ENCODE data around the gene ZCCHC3. TPM values are rescaled to one million over a fixed set of nuclear protein-coding genes. Genes with fewer than 3 reads are reported as not detected.

Gene ZCCHC3
- total and polyA plus RNA-seq, 8 donors: 6.2 to 59.1 (median 13.4) TPM

GRCh38 chr20:301886-302848 is 4.8 kb downstream of the ZCCHC3 start:
- Histone ChIP-seq H3K4me3 (peak overlapping the region in 1 of 4 donors; percentile 81), H3K36me3 (no peaks in the 10 kb centered on the region), H3K9me3 (no peaks in the 10 kb centered on the region), H3K27ac (no peak overlapping the region), H3K27me3 (no peaks in the 10 kb centered on the region), H3K4me1 (peaks cover 23 to 36% (median 34%) of the 10 kb centered on the region in 4 donors)
- TF ChIP-seq POLR2AphosphoS5 (IDR thresholded peaks at IDR 0.05) (no peak), POLR2A (IDR thresholded peaks at IDR 0.05) (no peak), EP300 (IDR thresholded peaks at IDR 0.05) (no peak), CTCF (IDR thresholded peaks at IDR 0.05) (no peak)
- intact Hi-C loops (cut with DNase I; ENCODE audit: low total_unique reads): no loop called here
- no peak for DNase-seq
- WGBS, 5 donors: 75 to 82% (median 78%) methylated on average over 13 of the region's 13 CpGs

GRCh38 chr20:305745-306144 is 8.4 kb downstream of the ZCCHC3 start:
- peaks cover 7 to 31% (median 21%) of the 10 kb centered on the region in 4 donors for H3K4me1 ChIP-seq
- H3K27ac ChIP-seq: no peak overlapping the region
- no peaks in the 10 kb centered on the region for H3K36me3 ChIP-seq
- no peaks in the 10 kb centered on the region for H3K27me3 ChIP-seq
- WGBS, 5 donors: 64 to 84% (median 72%) methylated on average over 11 of the region's 11 CpGs
- no peak for DNase-seq
- no peak for TF ChIP-seq EP300 (IDR thresholded peaks at IDR 0.05)
- no peak for TF ChIP-seq CTCF (IDR thresholded peaks at IDR 0.05)
- TF ChIP-seq POLR2AphosphoS5 (IDR thresholded peaks at IDR 0.05): no peak
- no peak for TF ChIP-seq POLR2A (IDR thresholded peaks at IDR 0.05)
- H3K9me3 ChIP-seq: no peaks in the 10 kb centered on the region
- intact Hi-C loops (cut with DNase I; ENCODE audit: low total_unique reads): no loop called here
- H3K4me3 ChIP-seq: no peak overlapping the region

GRCh38 chr20:308427-309038 is 11.2 kb downstream of the ZCCHC3 start:
- H3K4me1 ChIP-seq: peaks cover 0 to 24% (median 13%) of the 10 kb centered on the region in 4 donors
- DNase-seq: no peak
- H3K36me3 ChIP-seq: no peaks in the 10 kb centered on the region
- H3K4me3 ChIP-seq: no peak overlapping the region
- H3K27ac ChIP-seq: no peak overlapping the region
- 61 to 78% (median 67%) methylated on average over 6 to 7 of the region's 7 CpGs for WGBS, 5 donors
- H3K9me3 ChIP-seq: no peaks in the 10 kb centered on the region
- no peak for TF ChIP-seq POLR2A (IDR thresholded peaks at IDR 0.05)
- TF ChIP-seq POLR2AphosphoS5 (IDR thresholded peaks at IDR 0.05): no peak
- no peak for TF ChIP-seq CTCF (IDR thresholded peaks at IDR 0.05)
- no peak for TF ChIP-seq EP300 (IDR thresholded peaks at IDR 0.05)
- intact Hi-C loops (cut with DNase I; ENCODE audit: low total_unique reads): no loop called here
- no peaks in the 10 kb centered on the region for H3K27me3 ChIP-seq

GRCh38 chr20:309306-309840 is 12.0 kb downstream of the ZCCHC3 start:
- peak in 1 of 2 donors; percentile 65 for DNase-seq
- intact Hi-C loops (cut with DNase I; ENCODE audit: low total_unique reads): no loop called here
- WGBS, 5 donors: 3 to 18% (median 12%) methylated on average over 6 of the region's 6 CpGs
- Histone ChIP-seq H3K27ac (peak overlapping the region; percentile 65 to 88 (median 82)), H3K36me3 (no peaks in the 10 kb centered on the region), H3K27me3 (no peaks in the 10 kb centered on the region), H3K4me1 (peaks cover 0 to 24% (median 13%) of the 10 kb centered on the region in 4 donors), H3K4me3 (peak overlapping the region; percentile 44 to 49 (median 46)), H3K9me3 (no peaks in the 10 kb centered on the region)
- peak in 1 of 7 experiments; percentile 5 for TF ChIP-seq CTCF (IDR thresholded peaks at IDR 0.05)
- TF ChIP-seq POLR2A (IDR thresholded peaks at IDR 0.05): no peak

Data from stomach (tissue), 9 donors.